Astrocyte of the cerebellum (primary cell): Measurements from ENCODE around the gene GAS2L2.
"Not testable (repeated sequence)": the region's sequence is repeated elsewhere in the genome, so short reads cannot be mapped to it uniquely, and the experiment has no call there.

Source experiments
- DNase-seq: peaks from one replicate; pipeline ENCODE4 v3.0.0-alpha.2; 2011; ENCODE audit warnings: low read depth
- H3K4me3 ChIP-seq: 2 replicates; pipeline ENCODE4 v1.5.1; 2011; ENCODE audit warnings: mild to moderate bottlenecking, low read depth, low read length, moderate library complexity
- CTCF ChIP-seq: IDR thresholded peaks from 2 replicates; pipeline ENCODE4 v1.5.1; 2012; ENCODE audit warnings: low read length, low read depth, moderate library complexity, mild to moderate bottlenecking; ENCODE audit errors: missing control alignments
- in situ Hi-C: cut with HindIII; loops from 2 replicates; pipeline ENCODE4 v1.10.0; 2017; ENCODE audit warnings: low sequenced_read_pairs

GAS2L2 gene

GRCh38 chr17:35705705-35706104, 47.3 kb downstream of the GAS2L2 start:
- TF ChIP-seq CTCF, result no peak
- in situ Hi-C loops, result no loop called here
- no peak overlapping the region for H3K4me3 ChIP-seq
- no peak for DNase-seq

GRCh38 chr17:35705230-35705629, 47.8 kb downstream of the GAS2L2 start:
- H3K4me3 ChIP-seq, result no peak overlapping the region
- in situ Hi-C loops, result no loop called here
- no peak for TF ChIP-seq CTCF
- no peak for DNase-seq

GRCh38 chr17:35703308-35703707, 49.7 kb downstream of the GAS2L2 start:
- H3K4me3 ChIP-seq, in situ Hi-C loops, DNase-seq: not testable (repeated sequence)

- DNase-seq, result no peak
- TF ChIP-seq CTCF, result no peak
- no peak overlapping the region for H3K4me3 ChIP-seq
- in situ Hi-C loops, result no loop called here
Observed at GRCh38 chr17:35701491-35701890, 51.5 kb downstream of the GAS2L2 start.

- no peak overlapping the region for H3K4me3 ChIP-seq
- TF ChIP-seq CTCF, result no peak
- in situ Hi-C loops, result no loop called here
- no peak for DNase-seq
Observed at GRCh38 chr17:35700150-35700549, 52.9 kb downstream of the GAS2L2 start.

- H3K4me3 ChIP-seq, result no peak overlapping the region
- DNase-seq, result no peak
- in situ Hi-C loops, result no loop called here
- no peak for TF ChIP-seq CTCF
Observed at GRCh38 chr17:35698800-35699199, 54.2 kb downstream of the GAS2L2 start.

- TF ChIP-seq CTCF, result no peak
- DNase-seq, result no peak
- H3K4me3 ChIP-seq, result no peak overlapping the region
- in situ Hi-C loops, result no loop called here
Observed at GRCh38 chr17:35695613-35696012, 57.4 kb downstream of the GAS2L2 start.
